ENCODE results near the gene SELENOF.

The SELENOF gene

GRCh38 chr1:86950712-86951419, 36.9 kb upstream of the SELENOF start:
- TF ChIP-seq CTCF (IDR thresholded peaks at IDR 0.05; ENCODE audit: extremely low read depth, missing control alignments): no peak
- DNase-seq (ENCODE audit: low spot score): no peak

GRCh38 chr1:86948212-86948611, 34.3 kb upstream of the SELENOF start:
- no peak for DNase-seq (ENCODE audit: low spot score)
- TF ChIP-seq CTCF (IDR thresholded peaks at IDR 0.05; ENCODE audit: extremely low read depth, missing control alignments): no peak

- TF ChIP-seq CTCF (IDR thresholded peaks at IDR 0.05; ENCODE audit: extremely low read depth, missing control alignments): no peak
- no peak for DNase-seq (ENCODE audit: low spot score)
Measured at GRCh38 chr1:86942743-86943142, 28.8 kb upstream of the SELENOF start.

GRCh38 chr1:86942042-86942441, 28.1 kb upstream of the SELENOF start:
- no peak for DNase-seq (ENCODE audit: low spot score)
- TF ChIP-seq CTCF (IDR thresholded peaks at IDR 0.05; ENCODE audit: extremely low read depth, missing control alignments): no peak

GRCh38 chr1:86940599-86940998, 26.7 kb upstream of the SELENOF start:
- no peak for TF ChIP-seq CTCF (IDR thresholded peaks at IDR 0.05; ENCODE audit: extremely low read depth, missing control alignments)

GRCh38 chr1:86939406-86939805, 25.5 kb upstream of the SELENOF start:
- TF ChIP-seq CTCF (IDR thresholded peaks at IDR 0.05; ENCODE audit: extremely low read depth, missing control alignments): no peak
- DNase-seq (ENCODE audit: low spot score): no peak

More at GRCh38 chr1:86940599-86940998, 26.7 kb upstream of the SELENOF start:
- DNase-seq (ENCODE audit: low spot score): no peak

- no peak for TF ChIP-seq CTCF (IDR thresholded peaks at IDR 0.05; ENCODE audit: extremely low read depth, missing control alignments)
- DNase-seq (ENCODE audit: low spot score): no peak
Measured at GRCh38 chr1:86938855-86939254, 24.9 kb upstream of the SELENOF start.
